Activated CD8-positive, alpha-beta T cell treated with anti-CD3 and anti-CD28 coated beads, Interleukin-2, amount 10 ng/mL, durations not matched to agents 7 days and 5 days (primary cell): ENCODE results near the gene GPC1. TPM values are rescaled to one million over a fixed set of nuclear protein-coding genes. Genes with fewer than 3 reads are reported as not detected.

Source experiments
- ATAC-seq: fragments of 150-1000 bp; cut with Tn5 transposase; one replicate; pipeline ENCODE4 v1.10.0; 2021; ENCODE audit warnings: moderate library complexity
- CTCF ChIA-PET: fragments of 350-600 bp; sonication (Branson Sonifier 250); formaldehyde crosslinking; loops from one replicate; lab custom pipeline; 2021; ENCODE audit warnings: antibody characterized with exemption; lab: Charles Lee
- POLR2A ChIA-PET: fragments of 350-600 bp; sonication (Branson Sonifier 250); formaldehyde crosslinking; loops from one replicate; lab custom pipeline; 2021; ENCODE audit warnings: antibody characterized with exemption; lab: Charles Lee
- DNase-seq: peaks from one replicate; pipeline ENCODE4 v3.0.0-alpha.2; 2020
- H3K27ac Mint-ChIP-seq: one replicate; pipeline ENCODE4 v1.8.0; 2021; ENCODE audit warnings: mild to moderate bottlenecking, mixed read lengths
- H3K27me3 Mint-ChIP-seq: one replicate; pipeline ENCODE4 v1.8.0; 2021; ENCODE audit warnings: low read depth, mixed read lengths
- H3K36me3 Mint-ChIP-seq: one replicate; pipeline ENCODE4 v1.8.0; 2021; ENCODE audit warnings: low read depth, mixed read lengths
- H3K4me1 Mint-ChIP-seq: one replicate; pipeline ENCODE4 v1.8.0; 2021; ENCODE audit warnings: low read depth, mixed read lengths
- H3K4me3 Mint-ChIP-seq: one replicate; pipeline ENCODE4 v1.8.0; 2021; ENCODE audit warnings: mild to moderate bottlenecking, mixed read lengths
- H3K9me3 Mint-ChIP-seq: one replicate; pipeline ENCODE4 v1.8.0; 2022; ENCODE audit warnings: mixed read lengths; ENCODE audit not compliant: insufficient read depth
- total RNA-seq, 2 experiments: library from RNA; stranded (reverse); gene quantifications; one replicate each; pipeline ENCODE4 v1.2.3, GENCODE V29; 2021

Gene GPC1
- total RNA-seq, 2 experiments from 2014 or later, result 4.4 to 5.7 TPM

- H3K27me3 Mint-ChIP-seq, result no peaks in the 10 kb centered on the region
- DNase-seq (peak; percentile 14), ATAC-seq (no peak)
- POLR2A ChIA-PET, result no interaction called here
- H3K4me3 Mint-ChIP-seq, result no peak overlapping the region
- H3K27ac Mint-ChIP-seq, result no peak overlapping the region
- H3K4me1 Mint-ChIP-seq, result peaks cover 7% of the 10 kb centered on the region
- H3K9me3 Mint-ChIP-seq, result no peaks in the 10 kb centered on the region
- CTCF ChIA-PET, result no interaction called here
- no peaks in the 10 kb centered on the region for H3K36me3 Mint-ChIP-seq
These were observed 74.4 kb downstream of the GPC1 start for GRCh38 chr2:240509667-240510512.

DNA sequence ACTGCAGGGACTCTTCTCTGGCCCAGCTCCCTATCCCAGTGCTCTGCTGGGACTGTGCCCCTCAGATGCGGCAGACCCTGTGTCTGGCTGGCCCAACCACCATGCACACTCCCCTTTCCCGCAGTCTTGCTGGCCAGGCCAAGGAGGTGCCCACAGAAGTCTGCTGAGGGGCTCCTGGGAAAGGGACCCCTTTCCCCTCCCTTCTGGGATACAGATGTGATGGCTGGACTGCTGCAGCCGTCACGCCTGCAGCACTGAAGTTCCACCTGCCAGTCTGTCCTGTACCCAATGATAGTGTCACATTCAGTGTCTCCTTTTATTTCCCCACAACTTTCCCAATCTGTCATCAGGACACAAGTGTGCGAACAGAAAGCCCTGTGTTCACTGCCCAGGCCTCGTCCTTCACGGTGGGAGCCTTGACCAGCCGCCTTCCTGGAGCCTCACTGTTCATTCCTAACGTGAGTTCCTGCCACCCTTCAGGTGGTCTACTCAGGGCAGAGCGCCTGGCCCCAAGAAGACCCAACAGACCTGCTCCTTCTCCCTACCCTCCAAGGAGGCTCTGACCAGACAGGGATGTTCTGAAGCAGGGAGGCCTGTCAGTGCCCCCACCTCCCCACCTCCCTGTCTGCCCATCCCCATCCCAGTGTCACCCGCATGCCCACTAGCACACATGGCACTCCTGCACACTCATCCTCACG lies 75.2 kb downstream of the GPC1 start:
- Mint-ChIP-seq H3K9me3 (no peaks in the 10 kb centered on the region), H3K27ac (no peak overlapping the region), H3K36me3 (no peaks in the 10 kb centered on the region), H3K4me1 (peaks cover 7% of the 10 kb centered on the region), H3K4me3 (no peak overlapping the region), H3K27me3 (no peaks in the 10 kb centered on the region)
- DNase-seq (peak; percentile 14), ATAC-seq (no peak)
- CTCF ChIA-PET, result no interaction called here
- POLR2A ChIA-PET, result no interaction called here

GRCh38 chr2:240511351-240512108 lies 76.1 kb downstream of the GPC1 start:
- Mint-ChIP-seq H3K27me3 (no peaks in the 10 kb centered on the region), H3K4me3 (no peak overlapping the region), H3K36me3 (no peaks in the 10 kb centered on the region), H3K27ac (no peak overlapping the region), H3K9me3 (no peaks in the 10 kb centered on the region), H3K4me1 (peaks cover 7% of the 10 kb centered on the region)
- POLR2A ChIA-PET, result interaction anchor here (0.9 kb wide), 2 partner anchors 50 to 54 kb away, joined by 3 to 4 read pairs; no protein-coding TSS in a partner anchor
- ATAC-seq, result no peak
- CTCF ChIA-PET, result no interaction called here
- no peak for DNase-seq

GRCh38 chr2:240512109-240512485 lies 76.6 kb downstream of the GPC1 start:
- CTCF ChIA-PET, result interaction anchor here (1.6 to 2.6 kb wide), 2 partner anchors 53 to 328 kb away, joined by 4 to 43 read pairs; no protein-coding TSS in a partner anchor
- H3K4me1 Mint-ChIP-seq, result peaks cover 7% of the 10 kb centered on the region
- DNase-seq (no peak), ATAC-seq (no peak)
- H3K27me3 Mint-ChIP-seq, result no peaks in the 10 kb centered on the region
- H3K4me3 Mint-ChIP-seq, result no peak overlapping the region
- no peaks in the 10 kb centered on the region for H3K9me3 Mint-ChIP-seq
- H3K27ac Mint-ChIP-seq, result no peak overlapping the region
- H3K36me3 Mint-ChIP-seq, result no peaks in the 10 kb centered on the region
- POLR2A ChIA-PET, result interaction anchor here (0.9 kb wide), 2 partner anchors 49 to 53 kb away, joined by 3 to 4 read pairs; no protein-coding TSS in a partner anchor

GRCh38 chr2:240512666-240513535 lies 77.4 kb downstream of the GPC1 start:
- H3K4me1 Mint-ChIP-seq, result peaks cover 7% of the 10 kb centered on the region
- H3K9me3 Mint-ChIP-seq, result no peaks in the 10 kb centered on the region
- no peak overlapping the region for H3K4me3 Mint-ChIP-seq
- ChIA-PET CTCF (interaction anchor here (1.4 to 2.6 kb wide), 3 partner anchors 25 to 328 kb away, joined by 4 to 43 read pairs (median 5); no protein-coding TSS in a partner anchor), POLR2A (no interaction called here)
- H3K27me3 Mint-ChIP-seq, result no peaks in the 10 kb centered on the region
- no peak for ATAC-seq
- H3K27ac Mint-ChIP-seq, result no peak overlapping the region
- H3K36me3 Mint-ChIP-seq, result no peaks in the 10 kb centered on the region
- no peak for DNase-seq

DNA sequence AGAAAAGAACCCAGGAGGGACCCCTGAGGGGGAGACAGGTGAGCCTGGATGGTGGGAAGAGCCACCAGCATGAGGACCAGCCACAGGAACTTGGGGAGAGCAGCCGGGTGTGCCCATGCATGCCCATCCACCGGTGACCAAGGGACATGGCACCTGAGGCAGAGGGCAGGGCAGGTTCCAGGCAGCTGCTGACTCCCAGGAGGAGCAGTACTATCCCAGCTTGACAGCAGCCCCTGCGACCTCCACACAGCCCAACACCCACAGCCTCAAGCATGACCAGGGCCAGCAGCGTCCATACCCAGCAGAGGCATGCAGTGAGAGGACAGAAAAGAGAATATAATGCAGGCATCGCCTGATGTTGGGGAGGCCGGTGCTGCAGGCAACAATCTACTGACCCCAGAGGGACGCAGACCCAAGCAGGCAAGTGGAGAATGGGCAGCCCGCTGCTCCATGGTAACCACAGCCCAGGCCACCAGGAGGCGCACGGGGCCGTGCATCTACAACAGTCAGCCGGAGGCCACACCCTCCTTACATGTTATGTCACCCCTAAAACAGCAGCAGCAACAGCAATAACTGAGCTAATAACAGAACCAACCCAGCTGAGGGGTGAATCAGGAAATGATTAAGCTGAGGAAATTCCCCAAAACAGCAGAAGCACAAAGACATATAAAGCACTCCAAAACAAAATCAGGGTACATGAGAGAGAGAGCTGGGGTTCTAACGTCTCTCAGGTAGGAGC lies 78.3 kb downstream of the GPC1 start:
- peaks cover 7% of the 10 kb centered on the region for H3K4me1 Mint-ChIP-seq
- H3K4me3 Mint-ChIP-seq, result no peak overlapping the region
- DNase-seq (peak; percentile 88), ATAC-seq (peak; percentile 98)
- H3K27me3 Mint-ChIP-seq, result no peaks in the 10 kb centered on the region
- H3K27ac Mint-ChIP-seq, result peak overlapping the region; percentile 47
- ChIA-PET CTCF (interaction anchor here (0.6 to 2.6 kb wide), 44 partner anchors 9 to 340 kb away, joined by 3 to 43 read pairs (median 4); partner anchors contain the start of genes ANKMY1, CAPN10, DUSP28 and RNPEPL1), POLR2A (interaction anchor here (0.6 to 1.0 kb wide), 2 partner anchors 52 to 55 kb away, joined by 3 to 7 read pairs; partner anchors contain the start of gene RNPEPL1)
- no peaks in the 10 kb centered on the region for H3K9me3 Mint-ChIP-seq
- no peaks in the 10 kb centered on the region for H3K36me3 Mint-ChIP-seq

DNA sequence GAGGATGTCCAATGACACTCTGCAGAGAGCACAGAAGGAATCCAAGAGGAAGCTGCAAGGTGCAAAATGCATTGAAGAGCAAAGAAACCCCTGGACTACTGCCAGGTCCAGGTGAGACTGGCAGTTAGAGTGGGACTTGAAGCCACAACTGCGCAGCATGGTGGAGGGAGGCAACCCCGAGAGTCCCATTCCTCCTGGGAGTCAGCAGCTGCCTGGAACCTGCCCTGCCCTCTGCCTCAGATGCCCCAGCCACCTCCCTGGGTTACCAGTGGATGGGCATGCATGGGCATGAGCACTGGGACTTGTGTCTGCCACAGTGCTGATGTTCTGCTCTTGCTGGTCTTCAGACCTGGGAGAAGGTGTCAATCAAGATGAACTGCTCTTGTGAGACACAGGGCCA lies 79.2 kb downstream of the GPC1 start:
- H3K36me3 Mint-ChIP-seq, result peaks cover 3% of the 10 kb centered on the region
- ChIA-PET CTCF (interaction anchor here (0.6 to 2.6 kb wide), 37 partner anchors 8 to 340 kb away, joined by 3 to 43 read pairs (median 4); partner anchors contain the start of genes ANKMY1, CAPN10, DUSP28 and RNPEPL1), POLR2A (interaction anchor here (0.6 to 1.0 kb wide), 2 partner anchors 51 to 54 kb away, joined by 3 to 7 read pairs; partner anchors contain the start of gene RNPEPL1)
- DNase-seq (peak; percentile 13), ATAC-seq (no peak)
- H3K27ac Mint-ChIP-seq, result peak overlapping the region; percentile 30
- no peaks in the 10 kb centered on the region for H3K27me3 Mint-ChIP-seq
- no peaks in the 10 kb centered on the region for H3K9me3 Mint-ChIP-seq
- peaks cover 7% of the 10 kb centered on the region for H3K4me1 Mint-ChIP-seq
- no peak overlapping the region for H3K4me3 Mint-ChIP-seq

- Mint-ChIP-seq H3K4me1 (peaks cover 9% of the 10 kb centered on the region), H3K4me3 (no peak overlapping the region), H3K9me3 (no peaks in the 10 kb centered on the region), H3K36me3 (peaks cover 15% of the 10 kb centered on the region), H3K27me3 (peaks cover 4% of the 10 kb centered on the region), H3K27ac (no peak overlapping the region)
- DNase-seq (no peak), ATAC-seq (no peak)
- POLR2A ChIA-PET, result no interaction called here
- CTCF ChIA-PET, result interaction anchor here (1.6 kb wide), 1 partner anchor 44 kb away, joined by 3 read pairs; no protein-coding TSS in a partner anchor
These were observed 81.9 kb downstream of the GPC1 start for GRCh38 chr2:240517342-240517741.
